H1 (cell line): ENCODE measurements around the gene NCOA1. TPM values are rescaled to one million over a fixed set of nuclear protein-coding genes. Genes with fewer than 3 reads are reported as not detected.

Source experiments
- CTCF ChIA-PET: fragments of 300-600 bp; sonication (Branson Sonifier 250); formaldehyde crosslinking; loops from one replicate; lab custom pipeline; 2021; ENCODE audit not compliant: partially characterized antibody; lab: Charles Lee
- POLR2A ChIA-PET: fragments of 300-600 bp; sonication (Branson Sonifier 250); formaldehyde crosslinking; loops from one replicate; lab custom pipeline; 2021; ENCODE audit warnings: inconsistent platforms; ENCODE audit not compliant: partially characterized antibody; lab: Charles Lee
- DNase-seq, 2 experiments: peaks; one replicate each; pipeline versions ENCODE4 v3.0.0 to v3.0.0-alpha.2; 2010 to 2022; ENCODE audit warnings: low spot score in 2 of 2, low read depth in 1 of 2, mixed read lengths in 1 of 2
- FAIRE-seq: peaks from 2 replicates; lab custom pipeline; 2011; peaks lifted over from hg19 to GRCh38; lab: Jason Lieb, UNC
- H2AFZ ChIP-seq: 2 replicates; pipeline ENCODE4 v1.8.1; 2012; ENCODE audit warnings: low read length, inconsistent platforms
- H2AK5ac ChIP-seq: 2 replicates; pipeline ENCODE4 v1.6.1; 2013; ENCODE audit warnings: low read depth, low read length
- H2BK120ac ChIP-seq: replicated peaks from 2 replicates; pipeline ENCODE3; 2013; ENCODE audit warnings: low read depth, low read length, inconsistent platforms
- H2BK12ac ChIP-seq: 2 replicates; pipeline ENCODE4 v1.6.1; 2013; ENCODE audit warnings: low read depth, low read length
- H2BK15ac ChIP-seq: 2 replicates; pipeline ENCODE4 v1.6.1; 2013; ENCODE audit warnings: low read length
- H2BK20ac ChIP-seq: 2 replicates; pipeline ENCODE4 v1.6.1; 2013; ENCODE audit warnings: low read length
- H2BK5ac ChIP-seq: 2 replicates; pipeline ENCODE4 v1.6.1; 2013; ENCODE audit warnings: low read depth, low read length
- H3K14ac ChIP-seq: 2 replicates; pipeline ENCODE4 v1.6.1; 2013; ENCODE audit warnings: inconsistent platforms; ENCODE audit not compliant: insufficient read length
- H3K18ac ChIP-seq: 2 replicates; pipeline ENCODE4 v1.6.1; 2013; ENCODE audit warnings: low read length; ENCODE audit errors: extremely low read depth
- H3K23ac ChIP-seq: 2 replicates; pipeline ENCODE4 v1.6.1; 2013; ENCODE audit warnings: inconsistent platforms; ENCODE audit not compliant: insufficient read length
- H3K23me2 ChIP-seq: 2 replicates; pipeline ENCODE4 v1.6.1; 2013; ENCODE audit warnings: low read depth, low read length
- H3K27ac ChIP-seq: 2 replicates; pipeline ENCODE4 v1.6.1; 2011; ENCODE audit warnings: low read depth, low read length, inconsistent platforms
- H3K27me3 ChIP-seq, 4 experiments: replicated peaks in 1 of 4; 1 replicate in 1 of 4; 2 replicates in 3 of 4; pipeline versions ENCODE4 v1.6.1 to v1.8.1; 2011 to 2013; ENCODE audit warnings: low read length in 3 of 4, mild to moderate bottlenecking in 3 of 4, inconsistent platforms in 2 of 4, mixed read lengths in 2 of 4, moderate library complexity in 1 of 4; ENCODE audit not compliant: control insufficient read depth in 3 of 4, insufficient read depth in 3 of 4; ENCODE audit errors: extremely low read depth in 1 of 4
- H3K36me3 ChIP-seq, 4 experiments: 2 replicates each; pipeline versions ENCODE4 v1.6.1 to v1.8.1; 2011 to 2013; ENCODE audit warnings: mild to moderate bottlenecking in 4 of 4, low read length in 3 of 4, moderate library complexity in 2 of 4, control low read depth in 1 of 4, inconsistent platforms in 1 of 4; ENCODE audit not compliant: insufficient read depth in 4 of 4, control insufficient read depth in 2 of 4
- H3K4ac ChIP-seq: replicated peaks from 2 replicates; pipeline ENCODE3; 2013; ENCODE audit warnings: low read length, low read depth, mixed read lengths, inconsistent platforms; ENCODE audit not compliant: insufficient read length
- H3K4me1 ChIP-seq, 4 experiments: replicated peaks in 1 of 4; 1 replicate in 1 of 4; 2 replicates in 3 of 4; pipeline versions ENCODE4 v1.6.1 to v1.8.1; 2011 to 2013; ENCODE audit warnings: low read length in 3 of 4, inconsistent platforms in 2 of 4, mixed read lengths in 1 of 4; ENCODE audit not compliant: insufficient read depth in 4 of 4, control insufficient read depth in 3 of 4
- H3K4me2 ChIP-seq, 2 experiments: 2 replicates each; pipeline versions ENCODE4 v1.6.1 to v1.8.1; 2011 to 2013; ENCODE audit warnings: low read depth in 2 of 2, low read length in 2 of 2, control low read depth in 1 of 2, inconsistent platforms in 1 of 2, mild to moderate bottlenecking in 1 of 2; ENCODE audit not compliant: insufficient read depth in 1 of 2
- H3K4me3 ChIP-seq, 4 experiments: fragments of 200-600, 300-600 bp in 1 of 4; sonication (generic), shearing (Covaris generic), sonication (Bioruptor Twin) in 1 of 4; 2 replicates each; pipeline versions ENCODE4 v1.5.1 to v1.8.1; 2011 to 2016; ENCODE audit warnings: low read length in 4 of 4, low read depth in 3 of 4, control low read depth in 2 of 4, inconsistent platforms in 2 of 4, mild to moderate bottlenecking in 2 of 4, mixed read lengths in 1 of 4, moderate library complexity in 1 of 4; ENCODE audit not compliant: insufficient read depth in 2 of 4; ENCODE audit errors: extremely low read depth in 1 of 4
- H3K56ac ChIP-seq: replicated peaks from 2 replicates; pipeline ENCODE3; 2013; ENCODE audit warnings: low read depth, mild to moderate bottlenecking, mixed read lengths, low read length, inconsistent platforms; ENCODE audit not compliant: insufficient read length
- H3K79me1 ChIP-seq: 2 replicates; pipeline ENCODE4 v1.6.1; 2013; ENCODE audit warnings: low read depth, low read length, control low read depth
- H3K79me2 ChIP-seq, 2 experiments: 2 replicates each; pipeline versions ENCODE4 v1.6.1 to v1.8.1; 2012 to 2013; ENCODE audit warnings: low read length in 2 of 2, mild to moderate bottlenecking in 2 of 2, inconsistent platforms in 1 of 2; ENCODE audit not compliant: insufficient read depth in 2 of 2, control insufficient read depth in 1 of 2
- H3K9ac ChIP-seq, 4 experiments: replicated peaks in 1 of 4; 1 replicate in 1 of 4; 2 replicates in 3 of 4; pipeline versions ENCODE4 v1.6.1 to v1.8.1; 2011 to 2013; ENCODE audit warnings: low read depth in 3 of 4, low read length in 3 of 4, control low read depth in 2 of 4, mild to moderate bottlenecking in 2 of 4, moderate library complexity in 2 of 4, inconsistent platforms in 1 of 4; ENCODE audit errors: extremely low read depth in 1 of 4
- H3K9me3 ChIP-seq, 2 experiments: 2 replicates each; pipeline versions ENCODE4 v1.6.1 to v1.8.1; 2012 to 2013; ENCODE audit warnings: mild to moderate bottlenecking in 2 of 2, moderate library complexity in 2 of 2, control low read depth in 1 of 2, inconsistent platforms in 1 of 2, low read depth in 1 of 2, low read length in 1 of 2, mixed read lengths in 1 of 2; ENCODE audit not compliant: insufficient read depth in 2 of 2
- H4K20me1 ChIP-seq, 2 experiments: replicated peaks in 1 of 2; 2 replicates each; pipeline versions ENCODE3 to v1.8.1; 2011 to 2013; ENCODE audit warnings: inconsistent platforms in 2 of 2, low read length in 2 of 2, mild to moderate bottlenecking in 1 of 2; ENCODE audit not compliant: insufficient read depth in 2 of 2, control insufficient read depth in 1 of 2
- H4K5ac ChIP-seq: 2 replicates; pipeline ENCODE4 v1.6.1; 2013; ENCODE audit warnings: low read length, low read depth, mixed read lengths, inconsistent platforms; ENCODE audit not compliant: insufficient read length
- H4K8ac ChIP-seq: 2 replicates; pipeline ENCODE4 v1.8.0; 2013; ENCODE audit warnings: mild to moderate bottlenecking, moderate library complexity, low read length, inconsistent platforms; ENCODE audit not compliant: insufficient read depth; ENCODE audit errors: extremely low read depth
- H4K91ac ChIP-seq: replicated peaks from 2 replicates; pipeline ENCODE3; 2013; ENCODE audit warnings: low read length, mixed read lengths, inconsistent platforms; ENCODE audit not compliant: insufficient read length
- SP1 ChIP-seq: IDR thresholded peaks from 2 replicates; pipeline ENCODE4 v1.6.1; 2011; ENCODE audit warnings: low read depth, low read length
- WGBS, 2 experiments: shearing (Covaris generic) in 1 of 2; methylation state at CpG; one replicate each; pipeline versions ENCODE4 v1.1.6 to v1.1.7; 2013 to 2015; ENCODE audit warnings: low lambda C conversion rate in 2 of 2, mixed read lengths in 2 of 2, inconsistent platforms in 1 of 2, low coverage in 1 of 2, missing lambda C conversion rate in 1 of 2; ENCODE audit not compliant: insufficient replicate concordance in 2 of 2, insufficient coverage in 1 of 2, insufficient read length in 1 of 2; ENCODE audit errors: extremely low coverage in 1 of 2, missing lambda C conversion rate in 1 of 2; 5-methylcytosine and 5-hydroxymethylcytosine counted together
- polyA plus RNA-seq, 7 experiments: library from polyadenylated mRNA; depleted of rRNA in 3 of 7; stranded (reverse) in 5 of 7; unstranded in 2 of 7; fragments of >200 nt in 5 of 7; fragments of 200-250 nt in 2 of 7; gene quantifications; 1 replicate in 5 of 7; 2 replicates in 1 of 7; 4 replicates in 1 of 7; pipeline versions ENCODE4 v1.2.1 to v1.2.3, GENCODE V29; 2011 to 2013; ENCODE audit warnings: missing spikeins in 2 of 7, mixed read lengths in 2 of 7
- total RNA-seq: library from RNA; stranded (reverse); fragmentation: NEBNext Ultra II Directional; extraction: Animal tissue kit (Norgen Biotek cat#: 25700); gene quantifications from 2 replicates; pipeline ENCODE4 v1.2.1, GENCODE V29; 2021

Gene NCOA1
- total and polyA plus RNA-seq, 2 of the 8 experiments (the other 6 are each of a cell fraction or from before 2014, with no cell fraction given) = 12.8 to 17.9 TPM

DNA sequence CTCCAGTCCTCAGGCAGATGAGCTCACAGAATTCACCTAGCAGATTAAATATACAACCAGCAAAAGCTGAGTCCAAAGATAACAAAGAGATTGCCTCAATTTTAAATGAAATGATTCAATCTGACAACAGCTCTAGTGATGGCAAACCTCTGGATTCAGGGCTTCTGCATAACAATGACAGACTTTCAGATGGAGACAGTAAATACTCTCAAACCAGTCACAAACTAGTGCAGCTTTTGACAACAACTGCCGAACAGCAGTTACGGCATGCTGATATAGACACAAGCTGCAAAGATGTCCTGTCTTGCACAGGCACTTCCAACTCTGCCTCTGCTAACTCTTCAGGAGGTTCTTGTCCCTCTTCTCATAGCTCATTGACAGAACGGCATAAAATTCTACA is 216.1 kb downstream of the NCOA1 start:
- Histone ChIP-seq H3K4me3 (no peak overlapping the region), H3K23me2 (no peaks in the 10 kb centered on the region), H3K36me3 (no peaks in the 10 kb centered on the region), H2AFZ (no peak overlapping the region), H3K79me1 (no peaks in the 10 kb centered on the region), H2BK120ac (no peak overlapping the region), H3K18ac (no peak overlapping the region)
- no peak for DNase-seq
- TF ChIP-seq SP1 = no peak
- TF ChIP-seq, all 59 proteins: peak for 0
- Histone ChIP-seq H2BK15ac (no peak overlapping the region), H2BK12ac (no peak overlapping the region), H3K23ac (no peak overlapping the region), H3K4me1 (peaks cover 0 to 3% (median 1%) of the 10 kb centered on the region in 4 experiments; a peak in 2 of 7 replicates), H3K9me3 (no peaks in the 10 kb centered on the region), H3K79me2 (no peaks in the 10 kb centered on the region), H4K5ac (no peak overlapping the region), H2BK5ac (no peak overlapping the region), H3K14ac (no peak overlapping the region), H4K20me1 (peaks cover 0 to 2% of the 10 kb centered on the region in 2 experiments), H3K4ac (no peak overlapping the region), H2AK5ac (no peak overlapping the region), H3K4me2 (no peak overlapping the region), H4K8ac (no peak overlapping the region), H3K56ac (no peak overlapping the region), H3K27ac (no peak overlapping the region), H4K91ac (peak overlapping the region; percentile 29), H3K27me3 (no peaks in the 10 kb centered on the region), H3K9ac (no peak overlapping the region), H2BK20ac (no peak overlapping the region)
- CTCF ChIA-PET = interaction anchor here (1.1 kb wide), 1 partner anchor 299 kb away, joined by 3 read pairs; no protein-coding TSS in a partner anchor
- FAIRE-seq = no peak
- 89% methylated on average over 3 of the region's 3 CpGs; no CpG with 5 or more reads in 1 of the 2 experiments for whole genome bisulfite sequencing, 2 experiments
- POLR2A ChIA-PET = no interaction called here
